ENCODE measurements around the gene SDSL. TPM values are rescaled to one million over a fixed set of nuclear protein-coding genes. Genes with fewer than 3 reads are reported as not detected.

SDSL gene
- total and polyA plus RNA-seq, 2 experiments from 2014 or later: 6.3 to 14.6 TPM

DNA sequence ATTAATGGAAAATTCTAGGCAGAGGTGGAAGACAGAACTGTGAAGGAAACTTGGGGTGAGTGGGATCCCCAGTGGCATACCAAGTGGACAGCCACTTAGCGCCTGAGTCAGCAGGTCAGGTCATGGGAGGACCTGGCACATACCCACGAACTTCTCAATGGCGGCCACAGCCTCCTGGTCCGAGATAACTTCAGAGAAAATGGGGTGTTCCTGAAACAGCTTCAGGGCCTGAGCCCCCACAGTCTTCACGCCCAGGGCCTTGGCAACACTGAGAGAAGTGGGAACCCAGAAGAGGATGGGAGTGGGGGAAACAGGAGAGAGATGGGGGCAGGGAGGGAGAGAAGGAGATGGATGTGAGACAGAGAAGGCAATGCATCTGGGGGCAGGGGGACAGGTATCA lies 28.4 kb upstream of the SDSL start:
- H2AFZ ChIP-seq: no peak overlapping the region
- H3K27ac ChIP-seq: no peak overlapping the region
- H3K4me3 ChIP-seq: no peak overlapping the region
- no peaks in the 10 kb centered on the region for H3K27me3 ChIP-seq (replicated peaks; ENCODE audit: insufficient read depth)
- no peaks in the 10 kb centered on the region for H3K9me3 ChIP-seq (ENCODE audit: low read depth)
- H3K4me1 ChIP-seq (ENCODE audit: insufficient read depth): no peaks in the 10 kb centered on the region
- H3K9me2 ChIP-seq (ENCODE audit: insufficient read depth): no peaks in the 10 kb centered on the region
- TF ChIP-seq EZH2 (IDR thresholded peaks at IDR 0.05; ENCODE audit: insufficient read depth, poor library complexity, severe bottlenecking): no peak
- no peak for TF ChIP-seq EZH2phosphoT487 (IDR thresholded peaks at IDR 0.05; ENCODE audit: insufficient read depth, low read depth)
- in situ Hi-C loops (cut with MboI): no loop called here
- H3K9ac ChIP-seq: no peak overlapping the region
- WGBS, 2 experiments (ENCODE audit: low coverage in 1 of 2, low lambda C conversion rate in 2 of 2, missing lambda C conversion rate in 2 of 2): 81 to 83% methylated on average over 5 of the region's 5 CpGs
- H4K20me1 ChIP-seq (ENCODE audit: insufficient read depth): no peaks in the 10 kb centered on the region
- H3K4me2 ChIP-seq (ENCODE audit: unreplicated experiment): no peak overlapping the region
- H3K36me3 ChIP-seq (ENCODE audit: low read depth): no peaks in the 10 kb centered on the region
- DNase-seq: no peak
- no peaks in the 10 kb centered on the region for H3F3A ChIP-seq (ENCODE audit: insufficient read depth)
- H3K79me2 ChIP-seq (ENCODE audit: insufficient read depth): no peaks in the 10 kb centered on the region

DNA sequence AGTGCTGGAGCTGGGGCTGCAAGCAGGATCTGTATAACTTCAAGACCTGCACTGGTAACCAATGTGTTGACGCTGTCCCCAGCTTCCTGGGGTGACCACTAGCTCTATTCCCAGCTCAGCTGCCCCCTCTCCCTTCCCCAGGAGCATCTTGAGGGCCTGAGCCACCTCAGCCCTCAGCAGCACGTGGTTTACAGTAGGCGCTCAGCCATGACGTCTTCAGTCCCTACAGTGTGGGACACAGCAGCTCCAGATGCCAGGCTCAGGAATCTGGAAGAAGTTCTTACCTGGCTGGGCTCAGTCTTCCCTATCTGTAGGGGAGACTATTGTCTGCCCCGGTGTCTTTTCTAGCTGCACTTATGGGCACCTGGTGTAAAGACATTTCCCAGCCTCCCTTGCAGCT lies 27.1 kb upstream of the SDSL start:
- H3K4me2 ChIP-seq (ENCODE audit: unreplicated experiment): no peak overlapping the region
- DNase-seq: no peak
- H2AFZ ChIP-seq: no peak overlapping the region
- no peak overlapping the region for H3K9ac ChIP-seq
- H3F3A ChIP-seq (ENCODE audit: insufficient read depth): no peaks in the 10 kb centered on the region
- H3K27ac ChIP-seq: no peak overlapping the region
- no peaks in the 10 kb centered on the region for H3K9me3 ChIP-seq (ENCODE audit: low read depth)
- no peaks in the 10 kb centered on the region for H3K9me2 ChIP-seq (ENCODE audit: insufficient read depth)
- 54 to 74% methylated on average over 5 of the region's 5 CpGs for WGBS, 2 experiments (ENCODE audit: low coverage in 1 of 2, low lambda C conversion rate in 2 of 2, missing lambda C conversion rate in 2 of 2)
- TF ChIP-seq EZH2 (IDR thresholded peaks at IDR 0.05; ENCODE audit: insufficient read depth, poor library complexity, severe bottlenecking) (no peak), EZH2phosphoT487 (IDR thresholded peaks at IDR 0.05; ENCODE audit: insufficient read depth, low read depth) (no peak)
- H3K27me3 ChIP-seq (replicated peaks; ENCODE audit: insufficient read depth): no peaks in the 10 kb centered on the region
- H3K4me1 ChIP-seq (ENCODE audit: insufficient read depth): no peaks in the 10 kb centered on the region
- H4K20me1 ChIP-seq (ENCODE audit: insufficient read depth): no peaks in the 10 kb centered on the region
- no peaks in the 10 kb centered on the region for H3K36me3 ChIP-seq (ENCODE audit: low read depth)
- no peaks in the 10 kb centered on the region for H3K79me2 ChIP-seq (ENCODE audit: insufficient read depth)
- in situ Hi-C loops (cut with MboI): no loop called here
- no peak overlapping the region for H3K4me3 ChIP-seq

DNA sequence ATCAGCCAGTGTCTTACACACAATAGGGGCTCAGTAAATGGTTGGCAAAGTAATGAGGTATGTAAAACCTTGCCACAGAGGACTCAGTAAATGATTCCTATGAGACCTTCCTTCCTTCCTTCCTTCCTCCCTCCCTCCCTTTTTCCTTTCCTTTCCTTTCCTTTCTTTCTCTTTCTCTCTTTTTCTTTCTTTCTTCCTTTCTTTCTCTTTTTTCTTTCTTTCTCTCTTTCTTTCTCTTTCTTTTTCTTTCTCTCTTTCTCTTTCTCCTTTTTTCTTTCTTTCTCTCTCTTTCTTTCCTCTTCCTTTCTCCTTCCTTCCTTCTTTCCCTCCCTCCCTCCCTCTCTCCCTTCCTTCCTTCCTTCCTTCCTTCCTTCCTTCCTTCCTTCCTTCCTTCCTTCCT lies 26.0 kb upstream of the SDSL start:
- TF ChIP-seq EZH2 (IDR thresholded peaks at IDR 0.05; ENCODE audit: insufficient read depth, poor library complexity, severe bottlenecking): no peak
- TF ChIP-seq EZH2phosphoT487 (IDR thresholded peaks at IDR 0.05; ENCODE audit: insufficient read depth, low read depth): no peak
- Histone ChIP-seq H3K9me2 (ENCODE audit: insufficient read depth) (no peaks in the 10 kb centered on the region), H3K27me3 (replicated peaks; ENCODE audit: insufficient read depth) (no peaks in the 10 kb centered on the region)

DNA sequence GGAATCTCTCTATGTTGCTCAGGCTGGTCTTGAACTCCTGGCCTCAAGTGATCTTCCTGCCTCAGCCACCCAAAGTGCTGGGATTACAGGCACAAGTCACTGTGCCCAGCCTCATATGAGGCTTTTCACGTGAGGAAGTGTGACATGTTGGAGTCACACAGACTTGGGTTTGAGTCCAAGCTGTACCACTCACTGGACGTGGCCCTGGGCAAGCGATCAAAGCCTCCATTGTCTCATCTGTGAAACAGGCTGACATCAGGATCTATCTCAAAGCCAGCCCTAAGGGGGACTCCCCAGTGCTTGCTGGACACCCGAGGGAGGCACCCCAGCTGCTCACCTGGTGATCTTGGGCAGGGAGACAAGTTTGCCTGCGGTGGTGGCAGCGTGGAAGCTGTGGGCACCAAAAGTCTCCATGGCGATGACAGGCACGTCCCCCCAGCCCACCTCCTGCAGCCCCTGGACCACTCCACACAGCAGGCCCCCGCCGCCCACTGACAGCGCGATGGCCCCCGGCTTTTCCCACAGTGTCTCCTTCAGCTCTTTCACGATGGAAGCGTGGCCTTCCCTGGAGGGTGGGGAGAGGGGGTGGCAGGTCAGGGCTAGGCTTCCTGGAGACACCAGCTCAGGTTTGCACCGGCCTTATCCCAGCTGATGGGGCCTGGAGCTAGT lies 25.2 kb upstream of the SDSL start:
- no peak for DNase-seq
- Histone ChIP-seq H3K9me3 (ENCODE audit: low read depth) (no peaks in the 10 kb centered on the region), H3K9ac (no peak overlapping the region), H3K36me3 (ENCODE audit: low read depth) (no peaks in the 10 kb centered on the region), H3K4me3 (no peak overlapping the region), H3K4me2 (ENCODE audit: unreplicated experiment) (no peak overlapping the region), H2AFZ (no peak overlapping the region), H3K27ac (no peak overlapping the region), H3F3A (ENCODE audit: insufficient read depth) (no peaks in the 10 kb centered on the region), H3K4me1 (ENCODE audit: insufficient read depth) (no peaks in the 10 kb centered on the region), H4K20me1 (ENCODE audit: insufficient read depth) (no peaks in the 10 kb centered on the region), H3K9me2 (ENCODE audit: insufficient read depth) (no peaks in the 10 kb centered on the region), H3K79me2 (ENCODE audit: insufficient read depth) (no peaks in the 10 kb centered on the region), H3K27me3 (replicated peaks; ENCODE audit: insufficient read depth) (no peaks in the 10 kb centered on the region)
- in situ Hi-C loops (cut with MboI): no loop called here
- WGBS, 2 experiments (ENCODE audit: low coverage in 1 of 2, low lambda C conversion rate in 2 of 2, missing lambda C conversion rate in 2 of 2): 56 to 58% methylated on average over 13 to 16 of the region's 16 CpGs
- no peak for TF ChIP-seq EZH2 (IDR thresholded peaks at IDR 0.05; ENCODE audit: insufficient read depth, poor library complexity, severe bottlenecking)
- no peak for TF ChIP-seq EZH2phosphoT487 (IDR thresholded peaks at IDR 0.05; ENCODE audit: insufficient read depth, low read depth)

More for the DNA sequence above, 26.0 kb upstream of the SDSL start:
- no peak overlapping the region for H3K4me2 ChIP-seq (ENCODE audit: unreplicated experiment)
- DNase-seq: no peak
- H3K9me3 ChIP-seq (ENCODE audit: low read depth): no peaks in the 10 kb centered on the region
- no peak overlapping the region for H3K9ac ChIP-seq
- no peak overlapping the region for H3K27ac ChIP-seq
- H3K36me3 ChIP-seq (ENCODE audit: low read depth): no peaks in the 10 kb centered on the region
- no peaks in the 10 kb centered on the region for H3F3A ChIP-seq (ENCODE audit: insufficient read depth)
- H3K4me3 ChIP-seq: no peak overlapping the region
- H2AFZ ChIP-seq: no peak overlapping the region
- H4K20me1 ChIP-seq (ENCODE audit: insufficient read depth): no peaks in the 10 kb centered on the region
- no peaks in the 10 kb centered on the region for H3K4me1 ChIP-seq (ENCODE audit: insufficient read depth)
- in situ Hi-C loops (cut with MboI): no loop called here
- H3K79me2 ChIP-seq (ENCODE audit: insufficient read depth): no peaks in the 10 kb centered on the region

Data from GM23248 (cell line).